Panc1 (cell line): ENCODE results near the gene PIGX. TPM values are rescaled to one million over a fixed set of nuclear protein-coding genes. Genes with fewer than 3 reads are reported as not detected.

Experiments
- ATAC-seq: fragments of 200-7000 bp; cut with Tn5 transposase; 2 replicates; pipeline ENCODE4 v1.9.1; 2020; ENCODE audit warnings: mild to moderate bottlenecking, moderate library complexity
- BruUV-seq: library from RNA; stranded (reverse); fragments of 400-500 nt; replicated peaks from 2 replicates; lab custom pipeline; 2021; lab: Mats Ljungman, UMichigan
- CTCF ChIA-PET: fragments of 300-600 bp; sonication (Branson Sonifier 250); formaldehyde crosslinking; loops from one replicate; lab custom pipeline; 2022; ENCODE audit warnings: antibody characterized with exemption; lab: Charles Lee
- POLR2A ChIA-PET: fragments of 300-600 bp; sonication (Branson Sonifier 250); formaldehyde crosslinking; loops from one replicate; lab custom pipeline; 2022; ENCODE audit warnings: antibody characterized with exemption; lab: Charles Lee
- DNase-seq: peaks from one replicate; pipeline ENCODE4 v3.0.0-alpha.2; 2010; ENCODE audit warnings: low read depth, low spot score
- H3K27ac ChIP-seq: 2 replicates; pipeline ENCODE4 v1.5.1; 2011; ENCODE audit warnings: mild to moderate bottlenecking, low read length, inconsistent platforms
- H3K27me3 ChIP-seq: fragments of 200-500 bp; sonication (Bioruptor generic); 2 replicates; pipeline ENCODE4 v1.6.0; 2014; ENCODE audit warnings: low read length, inconsistent platforms; ENCODE audit not compliant: control insufficient read depth, insufficient read depth
- H3K36me3 ChIP-seq: fragments of 200-500 bp; sonication (Bioruptor generic); 2 replicates; pipeline ENCODE4 v1.5.1; 2014; ENCODE audit warnings: inconsistent platforms, mild to moderate bottlenecking, low read length, moderate library complexity; ENCODE audit not compliant: control insufficient read depth, insufficient read depth
- H3K4me1 ChIP-seq: 2 replicates; pipeline ENCODE4 v1.5.1; 2011; ENCODE audit warnings: inconsistent platforms, mild to moderate bottlenecking, low read length, moderate library complexity; ENCODE audit not compliant: control insufficient read depth, insufficient read depth
- H3K4me3 ChIP-seq, 2 experiments: 2 replicates each; pipeline ENCODE4 v1.5.1; 2011 to 2012; ENCODE audit warnings: low read depth in 2 of 2, low read length in 2 of 2, mild to moderate bottlenecking in 2 of 2, inconsistent platforms in 1 of 2, moderate library complexity in 1 of 2
- H3K9me3 ChIP-seq: fragments of 200-500 bp; sonication (Bioruptor generic); 2 replicates; pipeline ENCODE4 v1.5.1; 2014; ENCODE audit warnings: low read depth, mild to moderate bottlenecking, inconsistent platforms, low read length, moderate library complexity; ENCODE audit not compliant: control insufficient read depth, insufficient read depth
- CTCF ChIP-seq: fragments of 450-650 bp; IDR thresholded peaks from 2 replicates; pipeline ENCODE4 v1.5.1; 2017; ENCODE audit warnings: mild to moderate bottlenecking
- POLR2AphosphoS5 ChIP-seq: IDR thresholded peaks from 2 replicates; pipeline ENCODE4 v1.6.1; 2012; ENCODE audit warnings: mild to moderate bottlenecking, low read depth, low read length, moderate library complexity
- REST ChIP-seq, 2 experiments: IDR thresholded peaks; 2 replicates each; pipeline ENCODE4 v1.6.1; 2011 to 2012; ENCODE audit warnings: low read depth in 2 of 2, control low read depth in 1 of 2, low read length in 1 of 2, mild to moderate bottlenecking in 1 of 2, moderate library complexity in 1 of 2; ENCODE audit not compliant: insufficient read depth in 1 of 2
- SIN3A ChIP-seq: IDR thresholded peaks from 2 replicates; pipeline ENCODE4 v1.6.1; 2012; ENCODE audit warnings: low read depth, mild to moderate bottlenecking, low read length, moderate library complexity, borderline replicate concordance; ENCODE audit not compliant: insufficient read depth
- TCF7L2 ChIP-seq: IDR thresholded peaks from 2 replicates; pipeline ENCODE4 v1.6.1; 2011; ENCODE audit warnings: mild to moderate bottlenecking, low read depth, low read length, inconsistent platforms
- in situ Hi-C: cut with HindIII; loops from 2 replicates; pipeline ENCODE4 v1.10.0; 2016; ENCODE audit warnings: low sequenced_read_pairs, low pct_unique_long_range_greater_than_20kb
- intact Hi-C: fragments of 100-400 bp; cut with micrococcal nuclease; formaldehyde crosslinking; loops from one replicate; pipeline ENCODE4 v1.10.0; 2022; ENCODE audit not compliant: unreplicated experiment
- total RNA-seq: library from RNA; stranded (reverse); gene quantifications from one replicate; pipeline ENCODE4 v1.2.1, GENCODE V29; 2021; ENCODE audit not compliant: unreplicated experiment

PIGX gene
- total RNA-seq, 1 experiment from 2014 or later: 85.7 TPM

- intact Hi-C loops: no loop called here
- no TSS peak for BruUV-seq
- ChIA-PET CTCF (no interaction called here), POLR2A (interaction anchor here (0.5 kb wide), 1 partner anchor 89 kb away, joined by 3 read pairs; no protein-coding TSS in a partner anchor)
- no peak for TF ChIP-seq POLR2AphosphoS5
- no peak for TF ChIP-seq SIN3A
- no peak for TF ChIP-seq TCF7L2
- no peak for TF ChIP-seq CTCF
- no peak for TF ChIP-seq REST (IDR thresholded peaks at IDR 0.05; ENCODE audit: insufficient read depth in 1 of 2, low read depth in 2 of 2, low read length in 1 of 2)
- no peak for ATAC-seq
- Histone ChIP-seq H3K4me3 (no peak overlapping the region), H3K27ac (no peak overlapping the region), H3K9me3 (no peaks in the 10 kb centered on the region), H3K36me3 (no peaks in the 10 kb centered on the region), H3K4me1 (no peaks in the 10 kb centered on the region), H3K27me3 (no peaks in the 10 kb centered on the region)
- in situ Hi-C loops: no loop called here
- no peak for DNase-seq
Observed at GRCh38 chr3:196695849-196696226, 16.3 kb upstream of the PIGX start.

DNA sequence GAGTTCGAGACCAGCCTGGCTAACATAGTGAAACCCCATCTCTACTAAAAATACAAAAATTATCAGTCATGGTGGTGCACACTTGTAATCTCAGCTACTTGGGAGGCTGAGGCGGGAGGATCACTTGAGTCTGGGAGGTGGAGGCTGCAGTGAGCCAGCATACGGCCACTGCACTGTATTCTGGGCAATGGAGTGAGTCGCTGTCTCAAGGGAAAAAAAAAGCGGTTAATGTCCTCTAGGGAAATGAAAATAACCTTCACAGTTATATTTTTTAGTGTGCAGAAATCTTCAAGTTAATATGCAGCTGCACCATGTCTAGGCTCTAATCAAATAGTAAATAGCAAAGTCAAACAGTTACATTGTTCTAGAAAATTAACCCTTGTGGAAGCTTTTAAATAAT lies 14.9 kb upstream of the PIGX start:
- DNase-seq (no peak), ATAC-seq (no peak)
- Histone ChIP-seq H3K36me3 (no peaks in the 10 kb centered on the region), H3K4me3 (no peak overlapping the region), H3K27ac (no peak overlapping the region), H3K27me3 (no peaks in the 10 kb centered on the region), H3K9me3 (no peaks in the 10 kb centered on the region), H3K4me1 (no peaks in the 10 kb centered on the region)
- CTCF ChIA-PET: no interaction called here
- no TSS peak for BruUV-seq
- intact Hi-C loops: no loop called here
- POLR2A ChIA-PET: interaction anchor here (0.5 kb wide), 1 partner anchor 13 kb away, joined by 5 read pairs; no protein-coding TSS in a partner anchor
- in situ Hi-C loops: no loop called here
- TF ChIP-seq CTCF (no peak), REST (IDR thresholded peaks at IDR 0.05; ENCODE audit: insufficient read depth in 1 of 2, low read depth in 2 of 2, low read length in 1 of 2) (no peak), POLR2AphosphoS5 (no peak), SIN3A (no peak)
